ENCODE measurements around the gene OPN4.

GRCh38 chr10:86671419-86671818, 17.1 kb downstream of the OPN4 start:
- TF ChIP-seq CTCF (IDR thresholded peaks at IDR 0.05 in 2 of 3, conservative IDR thresholded peaks at IDR 0.05 in 1 of 3; ENCODE audit: insufficient read depth in 2 of 3, low read depth in 1 of 3, low read length in 3 of 3) = no peak
- TF ChIP-seq WHSC1 (IDR thresholded peaks at IDR 0.05; ENCODE audit: low read length) = no peak
- TF ChIP-seq ZNF274 (IDR thresholded peaks at IDR 0.05; ENCODE audit: borderline replicate concordance, low read depth, low read length) = no peak
- no peak for TF ChIP-seq ZC3H4 (CRISPR knock-in tag; IDR thresholded peaks at IDR 0.05; ENCODE audit: borderline replicate concordance)
- no peak for TF ChIP-seq ATF6 (CRISPR knock-in tag; IDR thresholded peaks at IDR 0.05)
- TF ChIP-seq KDM1A (IDR thresholded peaks at IDR 0.05) = no peak
- TF ChIP-seq BCL6 (CRISPR knock-in tag; IDR thresholded peaks at IDR 0.05) = no peak
- TF ChIP-seq ZKSCAN1 (IDR thresholded peaks at IDR 0.05; ENCODE audit: low read depth, low read length) = no peak
